GM10266 (cell line): ENCODE data around the gene FHIT.

Source experiments
- DNase-seq: peaks from one replicate; pipeline ENCODE4 v3.0.0; 2012; ENCODE audit errors: extremely low spot score
- CTCF ChIP-seq: IDR thresholded peaks from 2 replicates; pipeline ENCODE4 v1.5.1; 2012; ENCODE audit warnings: mild to moderate bottlenecking, low read depth; ENCODE audit not compliant: control insufficient read depth, insufficient read depth; ENCODE audit errors: missing control alignments

FHIT gene

GRCh38 chr3:60202052-60202726 lies 1049.1 kb downstream of the FHIT start:
- no peak for DNase-seq
- no peak for TF ChIP-seq CTCF

GRCh38 chr3:60199306-60199705 lies 1051.9 kb downstream of the FHIT start:
- no peak for DNase-seq
- TF ChIP-seq CTCF, result no peak

- TF ChIP-seq CTCF, result no peak
- DNase-seq, result no peak
Observed at GRCh38 chr3:60198179-60198720, 1053.0 kb downstream of the FHIT start.

- DNase-seq, result no peak
- no peak for TF ChIP-seq CTCF
Observed at GRCh38 chr3:60192297-60193114, 1058.7 kb downstream of the FHIT start.

GRCh38 chr3:60190073-60190472 lies 1061.2 kb downstream of the FHIT start:
- peak; percentile 7 for DNase-seq
- no peak for TF ChIP-seq CTCF

GRCh38 chr3:60189304-60189703 lies 1061.9 kb downstream of the FHIT start:
- DNase-seq, result no peak
- no peak for TF ChIP-seq CTCF

GRCh38 chr3:60188803-60189202 lies 1062.4 kb downstream of the FHIT start:
- TF ChIP-seq CTCF, result no peak
- no peak for DNase-seq
